Stimulated activated CD8-positive, alpha-beta memory T cell treated with anti-CD3 and anti-CD28 coated beads, Interleukin-7, amount 100 ng/mL, for 24 hours (primary cell): ENCODE measurements around the gene RCN1.
"Not testable (repeated sequence)": the region's sequence is repeated elsewhere in the genome, so short reads cannot be mapped to it uniquely, and the experiment has no call there.

ENCODE experiments used
- DNase-seq: peaks from one replicate; pipeline ENCODE4 v3.0.0-alpha.2; 2020; ENCODE audit warnings: low read depth

RCN1 gene

GRCh38 chr11:32090545-32091370, at the start of gene RCN1:
TSS of gene RCN1 (plus strand) at chr11:32091074. CDS start at chr11:32091197, 123 bp downstream.
- DNase-seq = peak; percentile 11

GRCh38 chr11:32043737-32044136, 47.1 kb upstream of the RCN1 start:
- no peak for DNase-seq

- DNase-seq = no peak
Observed at GRCh38 chr11:32044158-32044863, 46.6 kb upstream of the RCN1 start.

GRCh38 chr11:32045456-32045855, 45.4 kb upstream of the RCN1 start:
- no peak for DNase-seq

- DNase-seq = no peak
Observed at GRCh38 chr11:32050264-32050663, 40.6 kb upstream of the RCN1 start.

- DNase-seq = peak; percentile 9
Observed at GRCh38 chr11:32052215-32052614, 38.7 kb upstream of the RCN1 start.

GRCh38 chr11:32053151-32053888, 37.6 kb upstream of the RCN1 start:
- DNase-seq = no peak

GRCh38 chr11:32055861-32056260, 35.0 kb upstream of the RCN1 start:
- DNase-seq = no peak

- DNase-seq = no peak
Observed at GRCh38 chr11:32056438-32056837, 34.4 kb upstream of the RCN1 start.

- no peak for DNase-seq
Observed at GRCh38 chr11:32059686-32060462, 31.0 kb upstream of the RCN1 start.

- DNase-seq = no peak
Observed at GRCh38 chr11:32062540-32062939, 28.3 kb upstream of the RCN1 start.

GRCh38 chr11:32063031-32063430, 27.8 kb upstream of the RCN1 start:
- not testable (repeated sequence) for DNase-seq

GRCh38 chr11:32065865-32066629, 24.8 kb upstream of the RCN1 start:
- DNase-seq = no peak

- DNase-seq = no peak
Observed at GRCh38 chr11:32068134-32068870, 22.6 kb upstream of the RCN1 start.

- DNase-seq = no peak
Observed at GRCh38 chr11:32069361-32070058, 21.4 kb upstream of the RCN1 start.

GRCh38 chr11:32070692-32071091, 20.2 kb upstream of the RCN1 start:
- DNase-seq = no peak

- no peak for DNase-seq
Observed at GRCh38 chr11:32071811-32072210, 19.1 kb upstream of the RCN1 start.

- no peak for DNase-seq
Observed at GRCh38 chr11:32072872-32073643, 17.8 kb upstream of the RCN1 start.

GRCh38 chr11:32073644-32074026, 17.2 kb upstream of the RCN1 start:
- no peak for DNase-seq
